ENCODE data around the gene DLL3.

DLL3 gene

DNA sequence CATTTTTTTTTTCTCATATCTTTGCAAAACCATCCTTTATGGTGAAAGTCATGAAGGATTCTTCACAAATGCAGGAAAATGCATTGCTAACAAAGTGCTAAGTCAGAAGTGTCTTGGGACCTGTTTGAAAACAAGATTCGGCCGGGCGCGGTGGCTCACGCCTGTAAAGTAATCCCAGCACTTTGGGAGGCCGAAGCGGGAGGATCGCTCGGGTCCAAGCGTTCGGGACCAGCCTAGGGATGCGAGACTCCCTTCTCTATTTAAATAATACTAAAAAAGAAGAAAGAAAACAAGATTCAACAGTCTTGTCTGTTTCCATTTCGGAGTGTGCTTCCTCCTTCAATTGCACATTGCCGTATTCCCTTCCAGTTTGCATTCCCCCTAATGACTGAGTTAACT lies 33.1 kb downstream of the DLL3 start:
- H3K27ac ChIP-seq = peak overlapping the region; percentile 76 to 93
- TF ChIP-seq, protein P1, sequence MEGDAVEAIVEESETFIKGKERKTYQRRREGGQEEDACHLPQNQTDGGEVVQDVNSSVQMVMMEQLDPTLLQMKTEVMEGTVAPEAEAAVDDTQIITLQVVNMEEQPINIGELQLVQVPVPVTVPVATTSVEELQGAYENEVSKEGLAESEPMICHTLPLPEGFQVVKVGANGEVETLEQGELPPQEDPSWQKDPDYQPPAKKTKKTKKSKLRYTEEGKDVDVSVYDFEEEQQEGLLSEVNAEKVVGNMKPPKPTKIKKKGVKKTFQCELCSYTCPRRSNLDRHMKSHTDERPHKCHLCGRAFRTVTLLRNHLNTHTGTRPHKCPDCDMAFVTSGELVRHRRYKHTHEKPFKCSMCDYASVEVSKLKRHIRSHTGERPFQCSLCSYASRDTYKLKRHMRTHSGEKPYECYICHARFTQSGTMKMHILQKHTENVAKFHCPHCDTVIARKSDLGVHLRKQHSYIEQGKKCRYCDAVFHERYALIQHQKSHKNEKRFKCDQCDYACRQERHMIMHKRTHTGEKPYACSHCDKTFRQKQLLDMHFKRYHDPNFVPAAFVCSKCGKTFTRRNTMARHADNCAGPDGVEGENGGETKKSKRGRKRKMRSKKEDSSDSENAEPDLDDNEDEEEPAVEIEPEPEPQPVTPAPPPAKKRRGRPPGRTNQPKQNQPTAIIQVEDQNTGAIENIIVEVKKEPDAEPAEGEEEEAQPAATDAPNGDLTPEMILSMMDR (IDR thresholded peaks at IDR 0.05) = no peak
- H3K4me3 ChIP-seq = peak overlapping the region; percentile 95
- no peak for DNase-seq (ENCODE audit: low spot score)

DNA sequence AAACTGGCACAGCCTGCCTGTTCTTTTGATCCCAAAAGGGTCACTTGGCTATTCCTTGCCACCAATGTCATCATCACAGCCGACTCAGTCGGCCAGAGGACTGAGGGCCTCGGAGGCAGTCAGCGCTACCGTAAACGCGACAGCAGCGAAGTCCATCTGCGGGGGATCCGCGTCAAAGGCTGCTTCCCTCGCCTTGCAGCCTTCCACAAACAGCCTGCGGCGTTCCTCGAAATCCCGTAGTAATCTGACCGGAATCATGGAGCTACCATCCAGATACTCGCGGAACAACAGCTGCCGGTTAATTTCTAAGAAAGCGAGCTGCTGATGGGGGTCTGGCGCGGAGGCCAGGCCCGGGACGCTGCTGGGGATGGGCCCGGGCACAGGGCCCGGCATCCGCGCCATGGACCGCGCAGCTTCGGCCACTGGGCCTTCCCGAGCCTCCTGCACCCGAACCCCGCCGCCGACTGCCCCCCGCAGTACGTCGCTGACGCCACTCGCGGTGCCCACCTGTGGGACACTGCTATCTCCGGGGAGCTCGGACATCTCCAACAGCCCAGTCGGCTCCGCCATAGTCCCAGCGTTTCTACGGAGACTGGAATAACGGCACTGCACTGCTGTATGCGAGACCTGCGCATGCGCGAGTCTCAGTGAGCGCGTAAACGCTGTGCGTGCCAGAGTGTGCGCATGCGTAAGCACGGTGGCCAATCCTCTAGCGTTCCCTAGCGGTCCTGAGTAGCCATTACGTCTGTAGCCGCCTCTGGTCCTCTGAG lies 33.7 kb downstream of the DLL3 start, which contains the start of gene EID2B:
EID2B (minus strand) TSS at position 620 of the 770 bp plus-strand sequence; CDS start at position 570, 50 bp downstream.
- Histone ChIP-seq H3K27ac (peak within 1 kb of the TSS; percentile 76 to 93), H3K4me3 (peak within 1 kb of the TSS; percentile 95)
- TF ChIP-seq, protein P1 (IDR thresholded peaks at IDR 0.05) = peak; percentile 91
- peak; percentile 95 for DNase-seq (ENCODE audit: low spot score)

DNA sequence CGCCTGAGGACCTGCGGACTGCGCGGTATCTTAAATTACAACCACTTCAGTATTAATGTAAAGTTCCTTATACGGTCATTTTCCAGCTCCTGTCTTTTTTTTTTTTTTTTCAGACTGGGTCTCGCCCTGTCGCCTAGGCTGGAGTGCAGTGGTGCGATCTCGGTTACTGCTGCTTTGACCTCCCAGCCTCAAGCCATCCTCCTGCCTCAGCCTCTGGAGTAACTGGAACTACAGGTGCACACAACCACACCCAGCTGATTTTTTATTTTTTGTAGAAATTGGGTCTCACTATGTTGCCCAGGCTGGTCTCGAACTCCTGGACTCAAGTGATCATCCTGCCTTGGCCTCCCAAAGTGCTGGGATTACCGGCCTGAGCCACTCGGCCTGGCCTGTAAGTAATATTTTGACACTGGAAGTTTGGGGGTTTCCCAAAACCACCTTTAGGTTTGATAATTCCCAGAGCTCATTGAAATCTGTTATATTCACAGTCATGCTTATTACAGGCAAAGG lies 34.3 kb downstream of the DLL3 start:
- no peak for DNase-seq (ENCODE audit: low spot score)
- Histone ChIP-seq H3K27ac (no peak overlapping the region), H3K4me3 (peak overlapping the region; percentile 95)
- TF ChIP-seq, protein P1 (IDR thresholded peaks at IDR 0.05) = no peak

DNA sequence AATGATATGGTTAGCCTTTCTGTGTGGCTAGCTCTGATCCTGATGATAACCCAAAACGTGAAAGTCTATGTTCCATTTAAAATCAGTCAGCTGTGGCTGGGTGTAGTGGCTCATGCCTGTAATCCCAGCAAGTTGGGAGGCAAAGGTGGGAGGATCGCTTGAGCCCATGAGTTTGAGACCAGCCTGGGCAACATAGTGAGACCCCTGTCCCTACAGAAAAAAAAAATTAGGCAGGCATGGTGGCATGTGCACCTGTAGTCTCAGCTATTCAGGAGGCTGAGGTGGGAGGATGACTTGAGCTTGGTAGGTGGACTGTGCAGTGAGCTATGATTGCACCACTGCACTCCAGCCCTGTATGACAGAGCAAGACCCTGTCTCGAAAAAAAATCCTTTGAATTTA lies 35.0 kb downstream of the DLL3 start:
- no peak for DNase-seq (ENCODE audit: low spot score)
- TF ChIP-seq, protein P1 (IDR thresholded peaks at IDR 0.05) = no peak
- Histone ChIP-seq H3K4me3 (no peak overlapping the region), H3K27ac (no peak overlapping the region)

DNA sequence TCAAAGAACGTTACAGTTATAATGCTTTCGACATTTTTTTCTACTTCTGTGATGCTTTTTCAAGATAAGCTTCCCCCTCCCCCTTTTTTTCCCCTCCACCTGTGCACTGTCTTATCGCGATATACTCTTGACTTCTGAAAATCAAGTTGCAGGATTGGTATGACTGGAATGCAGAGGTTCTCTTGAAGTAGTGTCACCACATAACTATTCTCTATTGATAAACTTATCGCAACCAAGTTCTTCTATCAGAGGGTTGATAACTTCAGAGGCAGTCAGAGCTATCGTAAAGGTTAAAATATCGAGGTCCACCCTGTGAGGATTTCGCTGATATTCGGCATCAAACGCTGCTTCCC lies 40.4 kb downstream of the DLL3 start:
- no peak for DNase-seq (ENCODE audit: low spot score)
- Histone ChIP-seq H3K4me3 (peak overlapping the region; percentile 90), H3K27ac (peak overlapping the region; percentile 93 to 97)
- TF ChIP-seq, protein P1 (IDR thresholded peaks at IDR 0.05) = no peak

DNA sequence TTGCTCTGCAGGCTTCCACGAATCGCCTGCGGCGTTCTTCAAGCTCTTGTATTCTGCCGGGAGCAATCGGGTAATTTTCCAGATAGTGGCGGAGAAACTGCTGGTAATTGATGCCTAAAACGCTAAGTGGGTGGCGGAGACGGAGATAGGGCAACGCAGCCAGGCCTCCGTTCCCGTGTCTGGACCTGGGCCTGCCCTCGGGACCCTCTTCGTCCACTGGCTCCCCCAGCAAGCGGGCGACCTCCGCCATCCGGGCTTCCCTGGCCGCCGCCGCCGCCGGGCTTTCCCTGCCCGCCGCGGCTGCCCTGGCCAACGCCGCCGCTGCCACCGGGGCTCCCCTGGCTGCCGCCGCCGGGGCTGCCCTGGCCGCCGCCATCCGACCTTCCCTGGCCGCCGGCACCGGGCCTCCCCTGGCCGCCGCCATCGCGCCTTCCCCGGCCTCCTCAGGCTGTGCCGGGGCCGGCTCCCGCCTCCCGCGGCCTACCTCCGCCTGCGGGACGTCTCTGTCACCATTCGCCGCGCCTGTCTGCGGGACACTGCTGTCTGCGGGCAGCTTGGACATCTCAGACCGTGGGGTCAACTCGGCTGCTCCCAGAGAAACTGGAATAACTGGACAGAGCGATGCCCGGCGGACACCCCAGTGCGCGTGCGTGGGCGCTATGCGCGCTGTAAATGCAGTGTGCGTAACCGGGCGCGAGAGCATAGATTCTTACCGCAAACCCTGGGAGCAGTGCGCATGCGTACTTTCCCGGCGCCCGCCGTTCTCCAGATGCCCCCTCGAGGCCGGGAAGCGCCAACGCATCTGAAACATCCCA lies 41.0 kb downstream of the DLL3 start, which contains the start of gene EID2:
EID2 (minus strand) TSS at position 644 of the 815 bp plus-strand sequence; CDS start at position 562, 82 bp downstream.
- peak; percentile 95 for DNase-seq (ENCODE audit: low spot score)
- Histone ChIP-seq H3K27ac (peak within 1 kb of the TSS; percentile 93 to 97), H3K4me3 (peak within 1 kb of the TSS; percentile 90)
- TF ChIP-seq, protein P1 (IDR thresholded peaks at IDR 0.05) = peak; percentile 64

Measured in coronary artery (tissue), 2 donors.